OCI-LY7 (cell line): ENCODE results near the gene FBXW8. TPM values are rescaled to one million over a fixed set of nuclear protein-coding genes. Genes with fewer than 3 reads are reported as not detected.

Experiments used
- BruUV-seq: library from RNA; stranded (reverse); fragments of 400-500 nt; replicated peaks from 2 replicates; lab custom pipeline; 2021; lab: Mats Ljungman, UMichigan
- CTCF ChIA-PET: fragments of 300-600 bp; sonication (Branson Sonifier 250); formaldehyde crosslinking; loops from one replicate; lab custom pipeline; 2022; ENCODE audit warnings: antibody characterized with exemption; ENCODE audit not compliant: unreplicated experiment; lab: Charles Lee
- POLR2A ChIA-PET: fragments of 300-600 bp; sonication (Branson Sonifier 250); formaldehyde crosslinking; loops from one replicate; lab custom pipeline; 2022; ENCODE audit warnings: antibody characterized with exemption; lab: Charles Lee
- DNase-seq: peaks from one replicate; pipeline ENCODE4 v3.0.0-alpha.2; 2015; ENCODE audit warnings: low spot score
- H2AFZ ChIP-seq: fragments of 200-600 bp; sonication (generic), shearing (Covaris generic); 2 replicates; pipeline ENCODE4 v1.6.1; 2014; ENCODE audit warnings: mild to moderate bottlenecking, antibody characterized with exemption, low read length, moderate library complexity
- H3K27ac ChIP-seq: fragments of 200-600 bp; sonication (generic); 2 replicates; pipeline ENCODE4 v1.5.1; 2014; ENCODE audit warnings: mixed run types, low read depth, mild to moderate bottlenecking, moderate library complexity, low read length, inconsistent platforms; ENCODE audit not compliant: poor library complexity, severe bottlenecking
- H3K36me3 ChIP-seq: fragments of 200-600 bp; sonication (generic); 2 replicates; pipeline ENCODE4 v1.6.1; 2014; ENCODE audit warnings: mild to moderate bottlenecking, antibody characterized with exemption, low read length, moderate library complexity, mixed read lengths; ENCODE audit not compliant: insufficient read depth
- H3K4me1 ChIP-seq: fragments of 200-600 bp; sonication (generic); 2 replicates; pipeline ENCODE4 v1.5.1; 2014; ENCODE audit warnings: mild to moderate bottlenecking, low read length; ENCODE audit not compliant: insufficient read depth, poor library complexity, severe bottlenecking
- H3K4me2 ChIP-seq: fragments of 200-600 bp; sonication (generic); 2 replicates; pipeline ENCODE4 v1.6.1; 2014; ENCODE audit warnings: mild to moderate bottlenecking, low read length
- H3K4me3 ChIP-seq: fragments of 200-600 bp; sonication (generic); 2 replicates; pipeline ENCODE4 v1.5.1; 2014; ENCODE audit warnings: mild to moderate bottlenecking, low read depth, low read length; ENCODE audit not compliant: poor library complexity, severe bottlenecking
- H3K79me2 ChIP-seq: fragments of 200-600 bp; sonication (generic); 2 replicates; pipeline ENCODE4 v1.6.1; 2016; ENCODE audit warnings: low read depth, mild to moderate bottlenecking, low read length, moderate library complexity, mixed read lengths; ENCODE audit not compliant: insufficient read depth
- H3K9me2 ChIP-seq: fragments of 200-600 bp; sonication (generic); 2 replicates; pipeline ENCODE4 v1.6.1; 2016; ENCODE audit warnings: mild to moderate bottlenecking, low read length, mixed read lengths; ENCODE audit not compliant: insufficient read depth
- H3K9me3 ChIP-seq: fragments of 200-600 bp; sonication (generic); 2 replicates; pipeline ENCODE4 v1.6.1; 2014; ENCODE audit warnings: mild to moderate bottlenecking, mixed run types, low read length, mixed read lengths
- H4K20me1 ChIP-seq: fragments of 200-600 bp; sonication (generic); 2 replicates; pipeline ENCODE4 v1.6.1; 2014; ENCODE audit warnings: mild to moderate bottlenecking, antibody characterized with exemption, low read length, moderate library complexity, mixed read lengths; ENCODE audit not compliant: insufficient read depth
- CTCF ChIP-seq: fragments of 200-600 bp; sonication (generic); conservative IDR thresholded peaks from 2 replicates; pipeline ENCODE4 v1.5.1; 2014; ENCODE audit warnings: mild to moderate bottlenecking, antibody characterized with exemption, low read length, moderate library complexity, mixed read lengths
- EZH2phosphoT487 ChIP-seq: fragments of 200-600 bp; sonication (generic); IDR thresholded peaks from 2 replicates; pipeline ENCODE4 v1.6.1; 2018; ENCODE audit warnings: low read depth, borderline replicate concordance, mild to moderate bottlenecking, mixed run types, antibody characterized with exemption, low read length, moderate library complexity, mixed read lengths
- intact Hi-C: fragments of 100-400 bp; cut with micrococcal nuclease; formaldehyde crosslinking; loops from one replicate; pipeline ENCODE4 v1.10.0; 2022; ENCODE audit not compliant: unreplicated experiment
- total RNA-seq, 2 experiments: library from RNA; depleted of rRNA in 1 of 2; stranded (reverse); fragments of >200 nt in 1 of 2; shearing (Covaris generic) in 1 of 2; gene quantifications; 2 replicates each; pipeline ENCODE4 v1.2.3, GENCODE V29; 2014 to 2022

Gene FBXW8
- total RNA-seq, 2 experiments from 2014 or later = 29.8 to 34.0 TPM

- Histone ChIP-seq H3K4me2 (no peak overlapping the region), H2AFZ (no peak overlapping the region), H3K79me2 (no peaks in the 10 kb centered on the region), H3K9me2 (no peaks in the 10 kb centered on the region), H3K4me1 (no peaks in the 10 kb centered on the region), H3K27ac (no peak overlapping the region), H3K36me3 (peaks cover 24% of the 10 kb centered on the region), H3K4me3 (no peak overlapping the region), H3K9me3 (no peaks in the 10 kb centered on the region), H4K20me1 (no peaks in the 10 kb centered on the region)
- TF ChIP-seq EZH2phosphoT487 (no peak), CTCF (no peak)
- BruUV-seq = no TSS peak
- intact Hi-C loops = no loop called here
- POLR2A ChIA-PET = no interaction called here
- CTCF ChIA-PET = no interaction called here
- no peak for DNase-seq
These were observed 107.5 kb downstream of the FBXW8 start for GRCh38 chr12:117018276-117018675.

GRCh38 chr12:117018685-117019084 lies 107.9 kb downstream of the FBXW8 start:
- H3K27ac ChIP-seq = no peak overlapping the region
- intact Hi-C loops = no loop called here
- no peaks in the 10 kb centered on the region for H4K20me1 ChIP-seq
- DNase-seq = no peak
- BruUV-seq = no TSS peak
- no peak overlapping the region for H2AFZ ChIP-seq
- H3K36me3 ChIP-seq = peaks cover 24% of the 10 kb centered on the region
- no peak overlapping the region for H3K4me2 ChIP-seq
- H3K79me2 ChIP-seq = no peaks in the 10 kb centered on the region
- CTCF ChIA-PET = no interaction called here
- POLR2A ChIA-PET = interaction anchor here (0.5 kb wide), 1 partner anchor 36 kb away, joined by 3 read pairs; no protein-coding TSS in a partner anchor
- no peak overlapping the region for H3K4me3 ChIP-seq
- TF ChIP-seq EZH2phosphoT487 = no peak
- TF ChIP-seq CTCF = no peak
- no peaks in the 10 kb centered on the region for H3K4me1 ChIP-seq
- H3K9me2 ChIP-seq = no peaks in the 10 kb centered on the region
- no peaks in the 10 kb centered on the region for H3K9me3 ChIP-seq

- Histone ChIP-seq H3K9me3 (no peaks in the 10 kb centered on the region), H2AFZ (no peak overlapping the region), H3K4me3 (no peak overlapping the region), H3K27ac (no peak overlapping the region), H4K20me1 (no peaks in the 10 kb centered on the region), H3K4me2 (no peak overlapping the region), H3K4me1 (no peaks in the 10 kb centered on the region), H3K79me2 (no peaks in the 10 kb centered on the region), H3K36me3 (peaks cover 19% of the 10 kb centered on the region), H3K9me2 (no peaks in the 10 kb centered on the region)
- ChIA-PET CTCF (no interaction called here), POLR2A (no interaction called here)
- TF ChIP-seq EZH2phosphoT487 (no peak), CTCF (no peak)
- intact Hi-C loops = no loop called here
- BruUV-seq = no TSS peak
- DNase-seq = no peak
These were observed 109.1 kb downstream of the FBXW8 start for GRCh38 chr12:117019866-117020265.
